ENCODE measurements around the gene PRICKLE2.

- TF ChIP-seq, protein P1, sequence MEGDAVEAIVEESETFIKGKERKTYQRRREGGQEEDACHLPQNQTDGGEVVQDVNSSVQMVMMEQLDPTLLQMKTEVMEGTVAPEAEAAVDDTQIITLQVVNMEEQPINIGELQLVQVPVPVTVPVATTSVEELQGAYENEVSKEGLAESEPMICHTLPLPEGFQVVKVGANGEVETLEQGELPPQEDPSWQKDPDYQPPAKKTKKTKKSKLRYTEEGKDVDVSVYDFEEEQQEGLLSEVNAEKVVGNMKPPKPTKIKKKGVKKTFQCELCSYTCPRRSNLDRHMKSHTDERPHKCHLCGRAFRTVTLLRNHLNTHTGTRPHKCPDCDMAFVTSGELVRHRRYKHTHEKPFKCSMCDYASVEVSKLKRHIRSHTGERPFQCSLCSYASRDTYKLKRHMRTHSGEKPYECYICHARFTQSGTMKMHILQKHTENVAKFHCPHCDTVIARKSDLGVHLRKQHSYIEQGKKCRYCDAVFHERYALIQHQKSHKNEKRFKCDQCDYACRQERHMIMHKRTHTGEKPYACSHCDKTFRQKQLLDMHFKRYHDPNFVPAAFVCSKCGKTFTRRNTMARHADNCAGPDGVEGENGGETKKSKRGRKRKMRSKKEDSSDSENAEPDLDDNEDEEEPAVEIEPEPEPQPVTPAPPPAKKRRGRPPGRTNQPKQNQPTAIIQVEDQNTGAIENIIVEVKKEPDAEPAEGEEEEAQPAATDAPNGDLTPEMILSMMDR (IDR thresholded peaks at IDR 0.05), result no peak
- no peak for TF ChIP-seq POLR2A (IDR thresholded peaks at IDR 0.05)
Observed at GRCh38 chr3:64059484-64060175, 165.6 kb downstream of the PRICKLE2 start.
